NCI-H2029 (cell line): Measurements from ENCODE around the gene MPPED1.

ENCODE experiments used
- DNase-seq: peaks from one replicate; lab custom pipeline; 2025; lab: John Stamatoyannopoulos, UW

The MPPED1 gene, protein sequence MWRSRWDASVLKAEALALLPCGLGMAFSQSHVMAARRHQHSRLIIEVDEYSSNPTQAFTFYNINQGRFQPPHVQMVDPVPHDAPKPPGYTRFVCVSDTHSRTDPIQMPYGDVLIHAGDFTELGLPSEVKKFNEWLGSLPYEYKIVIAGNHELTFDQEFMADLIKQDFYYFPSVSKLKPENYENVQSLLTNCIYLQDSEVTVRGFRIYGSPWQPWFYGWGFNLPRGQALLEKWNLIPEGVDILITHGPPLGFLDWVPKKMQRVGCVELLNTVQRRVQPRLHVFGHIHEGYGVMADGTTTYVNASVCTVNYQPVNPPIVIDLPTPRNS

DNA sequence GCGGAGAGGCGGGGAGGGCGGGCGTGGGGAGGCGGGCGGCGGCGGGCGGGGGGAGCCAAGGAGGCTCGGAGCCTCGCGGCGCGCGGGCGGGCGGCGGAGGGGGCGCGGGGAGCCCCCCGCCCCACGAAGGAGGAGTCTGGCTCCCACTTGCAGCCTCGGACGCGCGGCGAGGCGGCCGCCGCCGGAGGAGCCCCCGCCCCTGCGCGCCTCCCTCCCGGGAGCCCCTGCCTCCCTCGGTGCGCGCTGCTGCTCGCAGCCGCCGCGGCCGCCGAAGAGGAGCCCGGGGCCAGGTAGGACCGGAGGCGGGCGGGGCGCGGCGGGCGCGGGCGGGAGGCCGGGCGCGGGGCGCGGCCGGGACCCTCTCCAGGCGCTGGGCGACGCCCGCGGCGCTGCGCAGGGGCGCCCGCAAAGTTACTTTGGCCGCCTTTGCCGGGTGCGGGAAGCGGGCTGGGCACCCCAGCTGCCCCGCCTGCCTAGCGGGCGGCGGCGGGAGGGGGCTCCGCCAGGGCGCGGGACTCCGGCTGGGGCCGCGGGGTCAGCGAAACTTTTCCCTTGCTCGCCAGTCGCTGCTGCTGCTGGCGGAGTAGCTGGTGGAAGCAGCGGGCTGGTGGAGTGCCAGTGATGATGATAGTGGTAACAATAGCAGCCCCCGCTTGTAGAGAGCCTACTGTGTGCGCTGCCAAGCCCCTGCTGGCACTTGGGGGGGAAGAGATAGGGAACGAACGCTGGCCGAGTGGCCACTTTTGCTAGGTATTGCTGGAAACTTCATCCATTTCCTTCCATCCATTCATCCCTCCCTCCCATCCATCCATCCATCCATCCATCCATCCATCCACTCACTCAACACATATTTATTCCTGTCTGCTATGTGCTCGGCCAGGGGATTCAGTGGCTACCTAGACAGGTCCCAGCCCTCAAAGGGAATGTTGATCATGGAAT lies at the start of gene MPPED1:
Gene MPPED1, plus strand, starts transcription at position 146 of the 939 bp plus-strand sequence. CDS start 12,972 bp downstream, outside the sequence.
- DNase-seq, result no peak

DNA sequence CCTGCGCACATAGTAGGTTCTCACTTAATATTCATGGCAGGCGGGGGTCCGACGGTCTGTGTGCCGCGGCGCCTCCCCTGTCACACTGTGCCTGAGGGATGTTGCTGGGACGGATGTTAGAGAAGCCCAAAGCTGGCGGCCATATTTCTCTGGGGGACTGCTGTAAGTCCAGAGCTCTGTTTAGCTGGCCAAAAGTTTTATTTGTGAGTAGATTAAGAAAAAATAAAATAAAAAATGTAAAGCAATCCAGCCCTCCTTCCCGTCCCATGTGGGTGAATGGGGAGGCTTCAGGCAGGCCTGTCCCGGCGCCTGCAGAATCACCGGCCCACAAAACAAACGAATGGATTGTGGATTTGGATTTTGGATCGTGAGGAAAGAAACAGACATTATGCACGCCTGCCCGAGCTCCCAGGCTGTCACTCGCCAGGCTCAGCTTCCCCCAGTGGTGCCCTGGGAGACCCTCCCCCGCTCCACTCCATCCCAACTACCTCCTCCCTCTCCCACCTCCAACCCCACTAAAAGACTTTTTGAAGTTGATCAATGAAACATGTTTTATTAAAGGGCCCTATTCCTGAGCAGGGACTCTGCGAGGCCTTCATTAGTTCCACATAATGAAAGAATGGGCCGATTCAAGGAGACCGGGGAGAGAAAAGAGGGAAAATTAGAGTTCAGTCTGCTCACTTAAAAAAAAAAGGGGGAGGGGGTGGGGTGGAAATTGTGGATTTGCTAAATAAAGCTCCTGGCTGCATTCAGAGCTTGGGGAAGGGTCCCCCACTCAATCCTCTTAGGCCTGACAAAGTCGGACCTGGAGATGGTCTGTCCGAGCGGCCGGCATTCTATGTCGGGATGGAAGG lies 48.3 kb upstream of the MPPED1 start:
- DNase-seq, result no peak

DNA sequence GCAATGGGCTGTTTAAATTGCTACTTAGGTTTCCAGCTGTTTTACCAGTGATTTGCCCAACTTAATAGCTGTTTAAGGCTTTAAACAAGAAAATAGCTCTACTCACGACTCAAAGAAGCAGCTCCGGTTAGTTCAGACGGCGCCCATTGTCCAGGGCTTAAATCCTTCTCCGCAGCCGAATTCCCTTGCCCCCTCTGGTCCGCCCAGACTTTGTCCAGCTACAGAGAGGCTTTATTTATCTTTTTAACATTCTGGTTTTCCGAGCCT lies 47.7 kb upstream of the MPPED1 start:
- DNase-seq, result no peak

DNA sequence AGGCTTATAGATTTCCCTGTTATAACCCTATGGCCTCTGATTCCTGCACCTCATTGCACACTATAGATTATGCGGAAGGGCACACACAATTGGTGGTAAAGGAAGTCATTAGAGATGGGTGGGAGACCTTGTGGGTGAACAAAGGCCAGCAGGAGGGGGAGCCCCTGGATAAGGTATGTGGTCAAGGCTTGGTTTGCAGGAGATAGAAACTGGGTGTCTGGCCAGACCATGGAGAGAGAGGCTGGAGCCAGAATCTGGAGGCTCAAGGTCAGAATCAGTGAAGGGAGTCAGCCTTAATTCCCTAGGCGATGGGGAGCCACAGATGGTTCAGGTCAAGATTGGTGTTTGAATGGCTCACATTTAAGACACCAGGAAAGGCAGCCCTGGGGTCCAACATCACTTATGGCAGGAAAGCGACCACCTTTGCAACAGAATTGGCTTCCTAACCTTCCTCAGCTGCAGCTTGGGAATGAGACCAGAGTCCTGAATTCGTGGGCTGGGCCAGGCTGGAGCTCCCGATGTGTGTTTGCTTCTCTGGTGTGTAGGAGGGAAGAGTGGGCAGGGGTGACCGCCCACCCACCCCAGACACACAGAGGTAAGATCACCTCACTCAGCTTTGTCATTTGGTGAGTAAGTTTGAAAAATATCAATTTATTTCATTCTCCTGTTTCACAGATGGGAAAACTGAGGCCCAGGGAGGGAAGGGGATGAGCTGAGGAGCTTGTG lies 45.9 kb upstream of the MPPED1 start:
- no peak for DNase-seq

DNA sequence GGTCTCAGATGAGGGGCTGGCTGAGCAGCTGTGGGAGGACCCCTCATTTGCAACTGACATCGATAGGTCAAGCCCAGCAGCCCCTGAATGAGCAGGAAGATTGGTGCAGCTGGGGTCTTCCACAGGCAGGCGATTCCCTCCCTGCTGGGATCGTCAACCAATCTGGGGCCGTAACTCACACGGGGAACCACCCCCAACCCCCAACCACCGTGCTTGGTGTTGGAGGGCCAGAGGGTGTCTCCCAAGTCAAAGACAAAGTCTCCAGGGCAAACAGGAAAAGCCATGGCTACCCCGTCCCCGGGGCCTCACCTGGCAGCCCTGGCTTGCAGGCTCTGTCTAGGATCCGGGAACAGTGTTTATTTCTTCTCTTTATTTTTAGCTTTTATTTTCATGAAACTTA lies 41.8 kb upstream of the MPPED1 start:
- no peak for DNase-seq

DNA sequence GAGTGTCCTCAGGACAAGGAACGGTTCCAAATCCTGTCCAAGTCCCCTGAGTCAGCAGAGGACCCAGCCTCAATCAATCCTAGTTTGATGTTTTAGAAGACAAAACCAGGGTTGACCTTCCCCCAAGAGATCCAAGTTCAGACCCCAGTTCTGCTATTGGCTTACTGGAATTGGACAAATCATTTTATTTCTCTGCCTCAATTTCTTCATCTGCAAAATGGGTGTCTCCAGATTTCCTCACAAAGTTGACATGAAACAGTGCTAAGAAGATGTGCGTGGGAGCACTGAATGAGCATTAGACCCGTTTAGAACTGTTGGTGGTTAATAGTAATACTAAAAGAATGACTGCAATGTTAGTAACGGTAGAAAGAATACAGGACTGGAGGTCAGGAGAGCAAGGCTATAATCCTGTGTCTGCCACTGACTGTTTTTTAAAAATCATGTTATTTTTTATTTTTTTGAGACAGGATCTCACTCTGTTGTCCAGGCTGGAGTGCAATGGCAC lies 35.8 kb upstream of the MPPED1 start:
- no peak for DNase-seq

DNA sequence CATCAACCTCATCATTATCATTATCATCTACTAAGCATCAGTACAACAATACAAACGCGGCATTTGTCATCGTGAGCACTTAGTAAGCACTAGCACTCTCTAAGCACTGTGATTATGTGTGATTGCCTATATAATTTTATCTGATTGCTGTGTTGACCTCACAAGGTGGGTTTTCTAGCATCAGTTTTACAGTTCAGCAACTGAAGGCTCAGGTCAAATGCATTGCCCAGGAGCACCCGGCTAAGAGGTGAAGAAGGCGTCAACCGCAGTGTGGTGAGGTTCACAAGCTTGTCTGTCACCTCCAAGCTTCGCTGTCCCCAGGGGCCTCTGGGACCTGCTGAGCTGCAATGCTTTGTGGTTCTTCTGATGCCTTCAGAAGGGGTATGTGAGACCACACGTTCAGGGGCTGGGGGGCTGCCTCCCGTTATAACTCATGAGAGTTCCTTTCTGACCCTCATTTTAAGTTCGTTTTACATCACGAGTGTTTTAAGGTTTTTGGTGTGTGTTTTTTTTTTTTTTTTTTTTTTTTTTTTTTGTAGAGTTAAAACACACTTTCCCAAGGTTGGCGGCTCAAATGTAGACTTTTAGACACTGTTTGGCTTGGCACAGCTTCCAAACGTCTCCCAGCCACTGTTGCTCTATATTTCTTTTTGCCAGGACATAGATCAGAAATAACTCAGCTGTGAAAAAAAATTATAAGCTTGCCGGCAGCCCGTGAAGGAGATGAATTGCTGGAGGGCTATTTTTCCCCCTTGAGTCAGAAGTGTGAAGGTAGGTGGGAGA lies 34.9 kb upstream of the MPPED1 start:
- DNase-seq, result no peak

DNA sequence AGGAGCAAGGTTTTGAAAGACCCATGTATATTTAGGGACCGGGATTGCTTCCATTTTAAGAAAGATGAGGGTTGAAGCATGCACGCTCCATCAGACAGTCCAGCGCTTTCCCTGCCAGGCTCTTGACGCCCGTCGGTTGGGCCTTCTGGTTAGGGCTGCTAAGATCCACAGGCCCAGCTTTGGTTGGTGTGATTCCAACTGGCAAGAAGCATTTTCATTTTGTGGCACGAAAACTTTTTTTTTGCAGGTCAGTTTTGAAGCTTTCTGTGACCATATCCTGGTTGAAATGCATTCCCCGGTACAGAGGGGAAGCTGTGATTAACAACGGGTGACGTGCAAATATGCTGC lies 34.3 kb upstream of the MPPED1 start:
- no peak for DNase-seq

DNA sequence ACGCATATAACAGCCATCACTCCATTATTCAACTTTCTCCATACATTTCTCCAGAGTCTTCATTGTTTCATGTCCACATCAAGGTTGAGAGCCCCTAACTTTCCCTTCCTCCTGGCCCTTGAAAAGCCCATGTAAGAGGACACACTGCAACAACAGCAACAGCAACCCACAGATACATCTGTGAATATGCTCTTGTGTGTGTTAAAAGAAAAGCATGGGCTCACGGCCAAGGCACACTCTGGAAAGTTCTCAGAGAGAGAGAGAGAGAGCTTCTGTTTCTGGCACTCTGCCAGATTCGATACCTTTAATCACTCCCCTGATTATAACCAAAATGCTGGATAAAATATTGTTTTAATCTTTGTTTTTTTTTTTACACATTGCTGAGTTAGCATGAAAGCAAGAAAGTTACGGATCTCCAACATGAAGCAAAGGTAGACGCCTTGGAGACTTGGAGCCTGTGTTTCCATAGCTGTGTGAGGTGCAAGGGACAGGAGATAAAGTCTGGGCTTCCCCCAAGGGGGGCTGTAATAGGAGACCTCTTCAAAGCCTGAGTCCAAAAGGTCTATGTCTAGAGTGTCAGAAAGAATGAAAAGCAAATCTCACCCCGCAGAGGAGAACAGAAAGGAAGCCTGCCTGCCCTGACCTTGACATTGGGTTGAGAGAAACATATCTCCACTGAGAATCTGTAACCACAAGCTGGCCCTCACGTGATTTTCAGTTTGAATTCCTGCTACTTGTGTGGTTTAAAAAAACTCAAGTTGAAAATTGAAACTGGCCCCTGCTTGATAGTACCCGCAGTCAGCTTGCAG lies 33.7 kb upstream of the MPPED1 start:
- DNase-seq, result no peak

DNA sequence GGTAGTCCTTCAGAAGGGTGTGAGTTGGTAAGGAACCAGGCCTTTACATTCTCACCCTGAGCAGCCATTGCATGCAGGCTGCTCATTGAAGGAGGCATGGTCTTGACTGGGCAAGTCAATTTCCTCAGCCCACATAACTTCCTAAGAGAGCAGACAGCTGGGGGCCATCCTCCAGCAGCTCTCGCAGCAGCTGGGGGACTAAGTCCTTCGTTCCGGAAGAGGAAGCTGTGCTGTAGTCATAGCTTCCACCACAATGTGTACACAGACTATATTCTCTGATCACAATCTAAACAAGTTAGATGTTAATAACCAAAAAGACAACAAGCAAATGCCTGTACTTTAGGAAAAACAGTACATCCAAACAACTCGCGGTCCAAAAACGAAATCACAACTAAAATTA lies 30.1 kb upstream of the MPPED1 start:
- DNase-seq, result no peak

DNA sequence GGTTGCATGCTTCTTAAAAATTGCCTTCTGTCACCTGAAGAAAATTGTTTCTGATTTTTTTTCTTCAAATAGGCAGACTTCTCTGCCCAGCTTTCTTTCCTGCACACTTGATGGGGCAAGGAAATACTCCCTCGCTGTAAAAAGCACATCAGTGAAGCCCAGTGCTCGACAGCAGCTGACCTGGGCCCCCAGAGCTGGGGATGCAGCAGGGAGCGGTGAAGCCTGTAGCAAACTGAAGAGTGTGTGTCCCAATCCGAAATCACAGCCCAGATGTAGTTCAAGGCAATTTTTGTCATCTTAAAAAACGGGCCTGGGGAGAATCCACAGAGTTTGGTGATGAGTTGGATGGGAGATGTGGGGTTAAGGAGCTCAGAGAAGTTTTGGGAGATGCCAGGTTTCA lies 27.0 kb upstream of the MPPED1 start:
- DNase-seq, result no peak

DNA sequence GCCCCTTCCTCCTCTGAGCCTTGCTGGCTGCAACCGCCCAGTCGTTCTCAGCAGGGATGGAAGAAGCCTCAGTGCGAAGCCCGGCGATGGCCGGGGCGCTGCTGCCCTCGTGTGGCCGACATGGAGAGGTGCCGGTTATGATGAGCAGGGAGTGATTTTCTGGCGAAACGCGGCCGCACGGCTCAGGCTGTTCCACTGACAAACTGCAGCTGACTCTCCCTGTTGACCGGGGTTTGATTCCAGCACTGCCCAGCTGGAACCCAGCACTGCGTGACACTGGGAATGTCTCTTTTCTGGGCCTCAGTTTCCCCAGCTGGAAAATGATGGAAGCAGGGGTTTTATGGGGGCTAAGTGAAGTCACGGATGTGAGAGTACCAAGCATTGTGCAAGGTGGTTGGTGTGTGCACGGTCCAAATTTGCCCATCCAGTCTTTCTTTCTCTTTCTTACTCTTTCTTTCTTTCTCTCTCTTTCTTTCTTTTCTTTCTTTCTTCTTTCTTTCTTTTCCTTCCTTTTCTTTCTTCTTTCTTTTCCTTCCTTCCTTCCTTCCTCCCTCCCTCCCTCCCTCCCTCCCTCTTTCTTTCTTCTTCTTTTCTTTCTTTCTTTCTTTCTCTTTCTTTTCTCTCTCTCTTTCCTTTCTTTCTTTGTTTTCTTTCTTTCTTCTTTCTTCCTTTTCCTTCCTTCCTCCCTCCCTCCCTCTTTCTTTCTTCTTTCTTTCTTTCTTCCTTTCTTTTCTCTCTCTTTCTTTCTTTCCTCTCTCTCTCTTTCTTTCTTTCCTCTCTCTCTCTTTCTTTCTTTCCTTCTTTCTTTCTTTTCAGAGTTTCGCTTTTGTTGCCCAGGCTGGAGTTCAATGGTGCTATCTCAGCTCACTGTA lies 25.8 kb upstream of the MPPED1 start:
- peak; percentile 52 for DNase-seq

DNA sequence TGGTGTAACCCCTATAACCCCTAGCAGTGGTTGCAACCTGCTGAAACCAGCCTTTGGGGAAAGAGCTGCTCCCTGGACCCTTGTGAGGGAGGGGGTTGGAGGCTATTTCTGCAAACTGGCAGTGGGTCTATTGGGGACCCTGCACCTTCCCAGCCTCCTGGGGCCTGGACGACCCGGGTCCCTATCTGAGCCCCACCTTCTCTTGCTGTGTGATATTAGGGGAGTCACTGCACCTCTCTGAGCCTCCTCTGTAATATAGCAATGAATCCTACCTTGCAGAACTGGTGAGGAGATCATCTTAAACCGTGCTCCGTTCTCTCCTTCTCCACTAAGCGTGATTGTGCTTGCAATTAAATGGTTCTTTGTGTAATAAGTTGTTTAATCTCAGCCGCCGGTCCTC lies 24.0 kb upstream of the MPPED1 start:
- no peak for DNase-seq

DNA sequence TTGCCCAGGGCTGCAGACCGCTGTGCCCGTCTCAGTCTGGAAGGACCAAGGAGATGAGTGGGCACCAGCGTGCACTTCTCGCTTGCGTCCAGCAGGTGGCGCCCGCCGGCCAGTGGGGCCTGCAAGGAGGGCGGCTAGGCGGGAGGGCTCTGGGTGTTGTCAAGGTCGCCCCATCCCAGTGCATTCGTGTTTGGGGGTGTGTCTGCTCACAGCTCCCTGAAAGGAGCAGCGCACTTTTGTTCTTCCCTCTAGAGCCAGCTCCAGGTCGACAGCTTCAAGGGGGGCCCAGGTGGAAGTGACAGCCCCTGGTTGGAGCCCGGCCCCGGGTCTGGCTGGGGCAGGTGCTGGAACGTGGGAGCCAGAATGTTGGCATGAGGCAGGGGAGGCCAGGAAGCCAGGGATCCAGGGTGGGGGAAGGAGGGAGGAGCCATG lies 23.4 kb upstream of the MPPED1 start:
- DNase-seq, result peak; percentile 38

DNA sequence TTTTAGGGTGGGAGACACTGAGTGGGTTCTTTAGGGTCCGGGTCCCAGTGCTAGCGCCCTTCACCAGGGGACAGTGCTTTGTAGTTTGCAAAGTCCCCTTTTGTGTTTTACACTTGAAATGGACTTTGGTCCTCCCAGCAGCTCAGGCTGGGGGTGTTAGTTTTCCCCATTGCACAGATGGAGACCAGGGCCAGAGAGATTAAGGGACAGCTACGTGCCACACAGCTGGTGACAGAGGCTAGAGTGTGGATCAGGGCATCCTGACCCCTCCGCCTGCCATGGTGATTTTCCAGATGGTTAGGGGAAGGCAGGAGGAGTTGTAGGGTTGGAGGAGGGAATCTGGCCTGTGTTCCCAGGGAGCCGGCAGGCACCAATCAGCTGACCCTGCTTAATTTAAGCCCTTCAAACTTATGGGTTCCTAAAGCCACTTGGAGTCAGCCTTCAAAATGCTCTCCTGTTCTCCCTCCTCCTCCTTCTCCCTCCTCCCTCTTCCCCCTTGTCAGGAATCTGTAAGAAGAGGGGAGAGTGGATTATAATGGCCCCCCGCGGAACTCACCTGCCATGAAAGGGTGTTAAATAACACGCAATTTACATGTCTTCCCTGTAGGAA lies 22.5 kb upstream of the MPPED1 start:
- no peak for DNase-seq

DNA sequence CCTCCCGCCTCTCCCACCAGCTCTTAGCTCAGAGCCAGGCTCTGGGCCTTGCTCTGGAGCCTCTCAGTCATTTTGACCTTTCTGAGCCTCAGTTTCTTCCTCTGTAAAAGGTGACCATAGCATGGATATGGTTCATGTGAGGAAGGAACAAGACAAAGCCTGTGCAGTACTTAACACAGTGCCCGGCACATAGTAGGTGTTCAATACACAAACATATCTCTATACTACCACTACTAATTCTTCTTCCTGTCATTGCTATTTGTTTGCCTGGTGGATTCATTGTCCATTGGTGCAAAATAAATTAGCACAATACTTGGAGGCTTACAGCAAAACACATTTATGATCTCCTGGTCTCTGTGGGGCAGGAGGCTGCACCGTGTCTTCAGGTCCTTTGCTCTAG lies 21.6 kb upstream of the MPPED1 start:
- DNase-seq, result no peak

DNA sequence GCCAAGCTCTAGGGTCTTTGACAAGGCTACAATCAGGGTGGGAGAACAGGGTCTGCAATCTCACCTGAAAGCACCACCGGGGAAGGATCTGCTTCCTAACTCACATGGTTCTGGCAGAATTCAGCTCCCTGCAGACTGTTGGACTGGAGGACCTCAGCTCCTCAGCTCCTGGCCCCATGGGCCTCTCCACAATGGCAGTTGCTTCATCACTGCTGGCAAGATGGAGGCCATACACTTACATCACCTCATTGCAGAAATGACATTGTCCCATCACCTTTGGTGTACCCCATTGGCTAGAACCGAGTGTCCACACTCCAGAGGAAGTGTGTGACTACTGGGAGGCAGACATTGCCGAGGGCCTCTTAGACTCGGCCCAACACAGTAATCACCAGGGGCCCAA lies 20.9 kb upstream of the MPPED1 start:
- DNase-seq, result no peak

DNA sequence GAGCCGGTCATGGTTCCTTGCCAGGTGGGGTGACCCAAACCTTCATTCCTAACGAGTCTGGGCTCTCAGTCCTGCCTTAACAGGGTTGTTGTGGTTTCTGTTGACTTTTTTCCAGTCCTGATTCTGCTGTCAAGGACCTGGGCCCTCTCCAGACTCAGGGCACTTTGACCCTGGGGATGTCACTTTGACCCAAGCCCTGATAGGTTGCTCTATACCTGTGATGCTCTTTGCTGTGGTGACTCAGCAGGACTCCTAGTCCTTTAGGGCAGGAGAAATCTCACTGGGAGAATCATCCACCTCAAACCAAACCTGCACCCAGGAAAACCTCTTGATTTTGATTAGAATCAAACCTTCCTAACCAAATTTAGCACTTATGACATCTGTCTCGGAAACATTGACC lies 20.5 kb upstream of the MPPED1 start:
- DNase-seq, result no peak
